ENCODE results near the gene MYH9. TPM values are rescaled to one million over a fixed set of nuclear protein-coding genes. Genes with fewer than 3 reads are reported as not detected.
A peak's percentile ranks its signal among the peaks of the same experiment; 100 is the strongest.
"Not testable (repeated sequence)": the region's sequence is repeated elsewhere in the genome, so short reads cannot be mapped to it uniquely, and the experiment has no call there.

Gene MYH9
- polyA plus RNA-seq, 1 experiment, result 338 TPM

GRCh38 chr22:36267896-36268485 is 119.8 kb downstream of the MYH9 start:
- H3K27me3 ChIP-seq (ENCODE audit: control insufficient read depth, insufficient read depth, low read length), result no peaks in the 10 kb centered on the region
- no peak for TF ChIP-seq CTCF (IDR thresholded peaks at IDR 0.05; ENCODE audit: low read depth, low read length)
- no peaks in the 10 kb centered on the region for H3K9me3 ChIP-seq (ENCODE audit: control insufficient read depth, insufficient read depth, low read length)
- POLR2A ChIA-PET, result no interaction called here
- H3K27ac ChIP-seq (ENCODE audit: low read depth, low read length), result no peak overlapping the region
- CTCF ChIA-PET, result no interaction called here
- H3K4me3 ChIP-seq (ENCODE audit: low read depth, low read length), result no peak overlapping the region
- no peak for DNase-seq (ENCODE audit: low read depth, low spot score)

GRCh38 chr22:36267058-36267457 is 120.7 kb downstream of the MYH9 start:
- ChIA-PET CTCF (interaction anchor here (0.7 kb wide), 1 partner anchor 23 kb away, joined by 4 read pairs; no protein-coding TSS in a partner anchor), POLR2A (no interaction called here)
- DNase-seq (ENCODE audit: low read depth, low spot score), result no peak
- TF ChIP-seq CTCF (IDR thresholded peaks at IDR 0.05; ENCODE audit: low read depth, low read length), result no peak
- no peak overlapping the region for H3K4me3 ChIP-seq (ENCODE audit: low read depth, low read length)
- H3K9me3 ChIP-seq (ENCODE audit: control insufficient read depth, insufficient read depth, low read length), result no peaks in the 10 kb centered on the region
- H3K27me3 ChIP-seq (ENCODE audit: control insufficient read depth, insufficient read depth, low read length), result no peaks in the 10 kb centered on the region
- no peak overlapping the region for H3K27ac ChIP-seq (ENCODE audit: low read depth, low read length)

- H3K9me3 ChIP-seq (ENCODE audit: control insufficient read depth, insufficient read depth, low read length); H3K27me3 ChIP-seq (ENCODE audit: control insufficient read depth, insufficient read depth, low read length); DNase-seq (ENCODE audit: low read depth, low spot score); POLR2A ChIA-PET; H3K4me3 ChIP-seq (ENCODE audit: low read depth, low read length): not testable (repeated sequence)
- H3K27ac ChIP-seq (ENCODE audit: low read depth, low read length), result peak overlapping the region; percentile 11
- CTCF ChIA-PET, result interaction anchor here (0.6 to 1.7 kb wide), 2 partner anchors 22 to 112 kb away, joined by 3 to 4 read pairs; no protein-coding TSS in a partner anchor
These were observed 123.7 kb downstream of the MYH9 start for GRCh38 chr22:36263886-36264664.

GRCh38 chr22:36263216-36263673 is 124.5 kb downstream of the MYH9 start:
- POLR2A ChIA-PET; H3K27ac ChIP-seq (ENCODE audit: low read depth, low read length); DNase-seq (ENCODE audit: low read depth, low spot score): not testable (repeated sequence)

GRCh38 chr22:36262307-36262706 is 125.5 kb downstream of the MYH9 start:
- H3K27me3 ChIP-seq (ENCODE audit: control insufficient read depth, insufficient read depth, low read length); H3K27ac ChIP-seq (ENCODE audit: low read depth, low read length); CTCF ChIA-PET; POLR2A ChIA-PET; DNase-seq (ENCODE audit: low read depth, low spot score); H3K9me3 ChIP-seq (ENCODE audit: control insufficient read depth, insufficient read depth, low read length); H3K4me3 ChIP-seq (ENCODE audit: low read depth, low read length): not testable (repeated sequence)

More at GRCh38 chr22:36263216-36263673, 124.5 kb downstream of the MYH9 start:
- H3K4me3 ChIP-seq (ENCODE audit: low read depth, low read length); H3K27me3 ChIP-seq (ENCODE audit: control insufficient read depth, insufficient read depth, low read length); CTCF ChIA-PET; H3K9me3 ChIP-seq (ENCODE audit: control insufficient read depth, insufficient read depth, low read length): not testable (repeated sequence)

- H3K4me3 ChIP-seq (ENCODE audit: low read depth, low read length); H3K27ac ChIP-seq (ENCODE audit: low read depth, low read length); CTCF ChIA-PET; POLR2A ChIA-PET; H3K27me3 ChIP-seq (ENCODE audit: control insufficient read depth, insufficient read depth, low read length); DNase-seq (ENCODE audit: low read depth, low spot score); H3K9me3 ChIP-seq (ENCODE audit: control insufficient read depth, insufficient read depth, low read length): not testable (repeated sequence)
These were observed 126.1 kb downstream of the MYH9 start for GRCh38 chr22:36261675-36262074.

Data from AG04450 (cell line).